Superior temporal gyrus (tissue), 1 donor: Measurements from ENCODE around the gene SLC24A4.

ENCODE experiments used
- DNase-seq: peaks from one replicate; pipeline ENCODE4 v3.0.0-alpha.2; 2016; ENCODE audit errors: extremely low spot score

The SLC24A4 gene

GRCh38 chr14:92437309-92437708 is 114.3 kb downstream of the SLC24A4 start:
- no peak for DNase-seq

- no peak for DNase-seq
These were observed 114.8 kb downstream of the SLC24A4 start for GRCh38 chr14:92437729-92438285.

- DNase-seq, result no peak
These were observed 116.8 kb downstream of the SLC24A4 start for GRCh38 chr14:92439537-92440344.

GRCh38 chr14:92440345-92441003 is 117.5 kb downstream of the SLC24A4 start:
- no peak for DNase-seq

GRCh38 chr14:92441751-92442504 is 119.0 kb downstream of the SLC24A4 start:
- no peak for DNase-seq

- no peak for DNase-seq
These were observed 120.2 kb downstream of the SLC24A4 start for GRCh38 chr14:92443167-92443566.

- no peak for DNase-seq
These were observed 120.8 kb downstream of the SLC24A4 start for GRCh38 chr14:92443741-92444140.

- no peak for DNase-seq
These were observed 123.8 kb downstream of the SLC24A4 start for GRCh38 chr14:92446771-92447170.

GRCh38 chr14:92447416-92448197 is 124.6 kb downstream of the SLC24A4 start:
- no peak for DNase-seq

- DNase-seq, result no peak
These were observed 125.8 kb downstream of the SLC24A4 start for GRCh38 chr14:92448786-92449185.

- no peak for DNase-seq
These were observed 126.6 kb downstream of the SLC24A4 start for GRCh38 chr14:92449404-92450181.

GRCh38 chr14:92450351-92451070 is 127.5 kb downstream of the SLC24A4 start:
- DNase-seq, result no peak

- DNase-seq, result no peak
These were observed 128.3 kb downstream of the SLC24A4 start for GRCh38 chr14:92451245-92451644.

- DNase-seq, result no peak
These were observed 128.8 kb downstream of the SLC24A4 start for GRCh38 chr14:92451755-92452154.

- DNase-seq, result no peak
These were observed 129.5 kb downstream of the SLC24A4 start for GRCh38 chr14:92452471-92452870.

GRCh38 chr14:92453691-92454090 is 130.7 kb downstream of the SLC24A4 start:
- no peak for DNase-seq

- no peak for DNase-seq
These were observed 132.3 kb downstream of the SLC24A4 start for GRCh38 chr14:92455231-92455630.

- peak; percentile 47 for DNase-seq
These were observed 133.4 kb downstream of the SLC24A4 start for GRCh38 chr14:92456215-92457015.

GRCh38 chr14:92457016-92457565 is 134.1 kb downstream of the SLC24A4 start:
- DNase-seq, result no peak
